PC-3 (cell line): ENCODE data around the gene SPACA9. TPM values are rescaled to one million over a fixed set of nuclear protein-coding genes. Genes with fewer than 3 reads are reported as not detected.

ENCODE experiments used
- ATAC-seq: fragments of 200-7000 bp; cut with Tn5 transposase; 2 replicates; pipeline ENCODE4 v1.9.1; 2020; ENCODE audit warnings: mild to moderate bottlenecking, moderate library complexity
- BruUV-seq: library from RNA; stranded (reverse); fragments of 400-500 nt; replicated peaks from 2 replicates; lab custom pipeline; 2021; lab: Mats Ljungman, UMichigan
- CTCF ChIA-PET: fragments of 300-600 bp; sonication (Branson Sonifier 250); formaldehyde crosslinking; loops from one replicate; lab custom pipeline; 2022; ENCODE audit warnings: antibody characterized with exemption; lab: Charles Lee
- POLR2A ChIA-PET: fragments of 300-600 bp; sonication (Branson Sonifier 250); formaldehyde crosslinking; loops from one replicate; lab custom pipeline; 2022; ENCODE audit warnings: antibody characterized with exemption; ENCODE audit not compliant: unreplicated experiment; lab: Charles Lee
- DNase-seq: peaks from one replicate; pipeline ENCODE4 v3.0.0-alpha.2; 2015
- H2AFZ ChIP-seq: fragments of 300-600 bp; sonication (generic); 2 replicates; pipeline ENCODE4 v1.6.0; 2016; ENCODE audit warnings: antibody characterized with exemption, low read length
- H3F3A ChIP-seq: fragments of 300-600 bp; sonication (generic); one replicate; pipeline ENCODE4 v1.6.0; 2017; ENCODE audit warnings: antibody characterized with exemption, low read length, control low read depth, mild to moderate bottlenecking; ENCODE audit not compliant: unreplicated experiment
- H3K27ac ChIP-seq: fragments of 300-600 bp; sonication (generic); 2 replicates; pipeline ENCODE4 v1.5.1; 2016; ENCODE audit warnings: mild to moderate bottlenecking, low read length
- H3K27me3 ChIP-seq: fragments of 300-600 bp; sonication (generic); 2 replicates; pipeline ENCODE4 v1.6.1; 2016; ENCODE audit warnings: low read length, mixed read lengths
- H3K36me3 ChIP-seq: fragments of 300-600 bp; sonication (generic); 2 replicates; pipeline ENCODE4 v1.6.1; 2016; ENCODE audit warnings: low read depth, mixed run types, low read length, mixed read lengths
- H3K4me1 ChIP-seq: fragments of 300-600 bp; sonication (generic); 2 replicates; pipeline ENCODE4 v1.5.1; 2016; ENCODE audit warnings: low read length; ENCODE audit not compliant: insufficient read depth
- H3K4me2 ChIP-seq: fragments of 300-600 bp; sonication (generic); 2 replicates; pipeline ENCODE4 v1.6.0; 2016; ENCODE audit warnings: low read length
- H3K4me3 ChIP-seq: fragments of 300-600 bp; sonication (generic); 2 replicates; pipeline ENCODE4 v1.5.1; 2016; ENCODE audit warnings: mild to moderate bottlenecking, low read length, mixed read lengths
- H3K79me2 ChIP-seq: fragments of 300-600 bp; sonication (generic); 2 replicates; pipeline ENCODE4 v1.6.1; 2017; ENCODE audit warnings: low read length, mixed read lengths
- H3K9ac ChIP-seq: fragments of 300-600 bp; sonication (generic); 2 replicates; pipeline ENCODE4 v1.6.0; 2016; ENCODE audit warnings: mild to moderate bottlenecking, low read length
- H3K9me2 ChIP-seq: fragments of 300-600 bp; sonication (generic); replicated peaks from 2 replicates; pipeline ENCODE4 v1.6.1; 2016; ENCODE audit warnings: mixed run types, low read length, mixed read lengths
- H3K9me3 ChIP-seq: fragments of 300-600 bp; sonication (generic); 2 replicates; pipeline ENCODE4 v1.6.1; 2016; ENCODE audit warnings: low read length, mixed read lengths
- H4K20me1 ChIP-seq: fragments of 300-600 bp; sonication (generic); 2 replicates; pipeline ENCODE4 v1.6.1; 2016; ENCODE audit warnings: low read length, mixed read lengths
- CTCF ChIP-seq: fragments of 300-600 bp; sonication (generic); conservative IDR thresholded peaks from 2 replicates; pipeline ENCODE4 v1.5.1; 2017; ENCODE audit warnings: antibody characterized with exemption, low read depth, mild to moderate bottlenecking, low read length
- EZH2 ChIP-seq: fragments of 300-600 bp; sonication (generic); IDR thresholded peaks from one replicate; pipeline ENCODE4 v1.6.1; 2017; ENCODE audit warnings: antibody characterized with exemption, mild to moderate bottlenecking, low read length; ENCODE audit not compliant: unreplicated experiment
- EZH2phosphoT487 ChIP-seq: fragments of 300-600 bp; sonication (generic); IDR thresholded peaks from 2 replicates; pipeline ENCODE4 v1.6.1; 2018; ENCODE audit warnings: mild to moderate bottlenecking, antibody characterized with exemption, low read length, borderline replicate concordance
- intact Hi-C: fragments of 100-400 bp; cut with micrococcal nuclease; formaldehyde crosslinking; loops from 2 replicates; pipeline ENCODE4 v1.9.0; 2023
- total RNA-seq: library from RNA; depleted of rRNA; stranded (reverse); fragments of >200 nt; gene quantifications from 2 replicates; pipeline ENCODE4 v1.2.3, GENCODE V29; 2014

Gene SPACA9
- total RNA-seq, 1 experiment from 2014 or later, result 2.3 TPM

- no TSS peak for BruUV-seq
- no peak overlapping the region for H3K27ac ChIP-seq
Observed at GRCh38 chr9:132842124-132843044, 36.3 kb upstream of the SPACA9 start.

GRCh38 chr9:132846109-132846917 lies 32.4 kb upstream of the SPACA9 start:
- POLR2A ChIA-PET, result no interaction called here
- Histone ChIP-seq H3F3A (no peaks in the 10 kb centered on the region), H3K36me3 (no peaks in the 10 kb centered on the region), H2AFZ (no peak overlapping the region), H3K79me2 (no peaks in the 10 kb centered on the region), H3K4me2 (no peak overlapping the region), H3K27me3 (no peaks in the 10 kb centered on the region), H3K27ac (no peak overlapping the region), H3K9ac (no peak overlapping the region), H3K9me2 (no peaks in the 10 kb centered on the region), H3K4me3 (no peak overlapping the region), H3K4me1 (no peaks in the 10 kb centered on the region), H4K20me1 (no peaks in the 10 kb centered on the region), H3K9me3 (no peaks in the 10 kb centered on the region)
- TF ChIP-seq EZH2phosphoT487, result no peak
- TF ChIP-seq CTCF, result no peak
- TF ChIP-seq EZH2, result no peak
- intact Hi-C loops, result no loop called here
- CTCF ChIA-PET, result no interaction called here
- no peak for ATAC-seq
- BruUV-seq, result no TSS peak
- DNase-seq, result no peak

More at GRCh38 chr9:132842124-132843044, 36.3 kb upstream of the SPACA9 start:
- H3K4me1 ChIP-seq, result peaks cover 7% of the 10 kb centered on the region; the same call in 1 of the 2 replicates
- H3K79me2 ChIP-seq, result no peaks in the 10 kb centered on the region
- no peak overlapping the region for H3K4me3 ChIP-seq
- H3K9ac ChIP-seq, result no peak overlapping the region
- H3K27me3 ChIP-seq, result no peaks in the 10 kb centered on the region
- TF ChIP-seq EZH2phosphoT487 (no peak), EZH2 (no peak), CTCF (no peak)
- intact Hi-C loops, result no loop called here
- no peak for ATAC-seq
- no peaks in the 10 kb centered on the region for H3K36me3 ChIP-seq
- no peaks in the 10 kb centered on the region for H3F3A ChIP-seq
- no peak overlapping the region for H3K4me2 ChIP-seq
- DNase-seq, result no peak
- no peaks in the 10 kb centered on the region for H3K9me2 ChIP-seq
- CTCF ChIA-PET, result no interaction called here
- no peaks in the 10 kb centered on the region for H4K20me1 ChIP-seq
- H3K9me3 ChIP-seq, result no peaks in the 10 kb centered on the region
- no peak overlapping the region for H2AFZ ChIP-seq
- POLR2A ChIA-PET, result no interaction called here
